Keratinocyte (primary cell): Measurements from ENCODE around the gene GLG1. TPM values are rescaled to one million over a fixed set of nuclear protein-coding genes. Genes with fewer than 3 reads are reported as not detected.
"Not testable (repeated sequence)": the region's sequence is repeated elsewhere in the genome, so short reads cannot be mapped to it uniquely, and the experiment has no call there.

ENCODE experiments used
- DNase-seq: peaks from one replicate; pipeline ENCODE4 v3.0.0-alpha.2; 2011; ENCODE audit warnings: low read depth, missing footprints, low spot score
- FAIRE-seq: peaks from 2 replicates; lab custom pipeline; 2011; peaks lifted over from hg19 to GRCh38; lab: Jason Lieb, UNC
- H2AFZ ChIP-seq: 2 replicates; pipeline ENCODE4 v1.6.0; 2012; ENCODE audit warnings: low read length, control low read depth, inconsistent platforms; ENCODE audit not compliant: control insufficient read depth
- H3K27ac ChIP-seq: 2 replicates; pipeline ENCODE4 v1.5.1; 2011; ENCODE audit warnings: low read length; ENCODE audit not compliant: control insufficient read depth, insufficient read depth
- H3K27me3 ChIP-seq: 3 replicates; pipeline ENCODE4 v1.6.0; 2011; ENCODE audit warnings: low read length; ENCODE audit not compliant: control insufficient read depth, insufficient read depth; ENCODE audit errors: extremely low read depth
- H3K36me3 ChIP-seq, 2 experiments: 2 replicates in 1 of 2; 3 replicates in 1 of 2; pipeline ENCODE4 v1.5.1; 2011; ENCODE audit warnings: low read length in 2 of 2, mild to moderate bottlenecking in 1 of 2; ENCODE audit not compliant: control insufficient read depth in 2 of 2, insufficient read depth in 2 of 2; ENCODE audit errors: extremely low read depth in 1 of 2
- H3K4me1 ChIP-seq: 3 replicates; pipeline ENCODE4 v1.5.1; 2011; ENCODE audit warnings: low read length; ENCODE audit not compliant: control insufficient read depth, insufficient read depth; ENCODE audit errors: extremely low read depth
- H3K4me2 ChIP-seq: 3 replicates; pipeline ENCODE4 v1.6.0; 2011; ENCODE audit warnings: low read depth, low read length; ENCODE audit not compliant: control insufficient read depth, insufficient read depth; ENCODE audit errors: extremely low read depth
- H3K4me3 ChIP-seq, 3 experiments: fragments of 200-600 bp in 1 of 3; sonication (generic) in 1 of 3; 2 replicates in 2 of 3; 3 replicates in 1 of 3; pipeline ENCODE4 v1.5.1; 2011 to 2016; ENCODE audit warnings: low read length in 3 of 3, mild to moderate bottlenecking in 3 of 3, control low read depth in 2 of 3, inconsistent platforms in 1 of 3, low read depth in 1 of 3, mixed read lengths in 1 of 3, mixed run types in 1 of 3, moderate library complexity in 1 of 3; ENCODE audit not compliant: control insufficient read depth in 2 of 3, insufficient read depth in 2 of 3; ENCODE audit errors: extremely low read depth in 1 of 3
- H3K79me2 ChIP-seq: 2 replicates; pipeline ENCODE4 v1.6.0; 2012; ENCODE audit warnings: low read length; ENCODE audit not compliant: control insufficient read depth, insufficient read depth
- H3K9ac ChIP-seq: 3 replicates; pipeline ENCODE4 v1.6.0; 2011; ENCODE audit warnings: low read length; ENCODE audit not compliant: control insufficient read depth, insufficient read depth; ENCODE audit errors: extremely low read depth
- H3K9me1 ChIP-seq: 3 replicates; pipeline ENCODE4 v1.6.0; 2011; ENCODE audit warnings: low read length; ENCODE audit not compliant: control insufficient read depth, insufficient read depth; ENCODE audit errors: extremely low read depth
- H3K9me3 ChIP-seq: 2 replicates; pipeline ENCODE4 v1.5.1; 2012; ENCODE audit warnings: low read depth, low read length; ENCODE audit not compliant: control insufficient read depth
- H4K20me1 ChIP-seq: 3 replicates; pipeline ENCODE4 v1.6.0; 2011; ENCODE audit warnings: low read length; ENCODE audit not compliant: control insufficient read depth, insufficient read depth; ENCODE audit errors: extremely low read depth
- dilution Hi-C: fragments of 300-500 bp; cut with MboI; formaldehyde crosslinking; loops from one replicate; pipeline ENCODE4 v1.7.0; 2020; ENCODE audit warnings: low sequenced_read_pairs; ENCODE audit not compliant: extremely low pct_ligation_motif_present
- polyA plus RNA-seq, 5 experiments: library from polyadenylated mRNA; depleted of rRNA in 3 of 5; stranded (reverse) in 3 of 5; stranded (forward) in 1 of 5; unstranded in 1 of 5; fragments of >200 nt; gene quantifications; 1 replicate in 1 of 5; 2 replicates in 3 of 5; 3 replicates in 1 of 5; pipeline versions ENCODE4 v1.2.1 to v1.2.3, GENCODE V29; 2011 to 2012; ENCODE audit warnings: missing spikeins in 2 of 5, low read depth in 1 of 5, low replicate concordance in 1 of 5

The GLG1 gene
- polyA plus RNA-seq, 1 donor (not counting 4 experiments of a cell fraction or from before 2014, with no cell fraction given) = 63.6 TPM

DNA sequence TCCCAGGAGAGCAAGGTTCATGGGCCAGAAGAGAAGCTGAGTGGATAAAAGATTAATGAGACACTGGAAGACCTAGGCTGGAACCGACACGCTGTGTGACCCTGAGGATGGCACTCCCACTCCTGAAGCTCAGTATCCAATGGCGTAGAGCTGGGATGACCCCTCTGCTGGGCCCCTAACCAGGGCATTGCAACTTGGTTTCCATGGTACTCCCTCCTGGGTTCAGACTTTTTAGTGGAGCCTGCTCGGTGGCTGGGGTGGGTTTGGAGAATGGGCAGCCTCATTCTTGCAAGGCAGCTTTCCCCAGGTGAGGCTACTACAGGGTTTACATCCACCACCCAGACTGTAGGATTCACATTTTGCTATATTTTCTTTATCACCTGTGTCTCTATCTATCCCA is 183.2 kb downstream of the GLG1 start:
- H3K27ac ChIP-seq, H3K27me3 ChIP-seq, H3K4me3 ChIP-seq, dilution Hi-C loops, H3K9ac ChIP-seq, H4K20me1 ChIP-seq, H3K9me1 ChIP-seq, H3K4me2 ChIP-seq, H3K4me1 ChIP-seq, DNase-seq, H3K79me2 ChIP-seq, FAIRE-seq, H3K36me3 ChIP-seq, H2AFZ ChIP-seq, H3K9me3 ChIP-seq: not testable (repeated sequence)

DNA sequence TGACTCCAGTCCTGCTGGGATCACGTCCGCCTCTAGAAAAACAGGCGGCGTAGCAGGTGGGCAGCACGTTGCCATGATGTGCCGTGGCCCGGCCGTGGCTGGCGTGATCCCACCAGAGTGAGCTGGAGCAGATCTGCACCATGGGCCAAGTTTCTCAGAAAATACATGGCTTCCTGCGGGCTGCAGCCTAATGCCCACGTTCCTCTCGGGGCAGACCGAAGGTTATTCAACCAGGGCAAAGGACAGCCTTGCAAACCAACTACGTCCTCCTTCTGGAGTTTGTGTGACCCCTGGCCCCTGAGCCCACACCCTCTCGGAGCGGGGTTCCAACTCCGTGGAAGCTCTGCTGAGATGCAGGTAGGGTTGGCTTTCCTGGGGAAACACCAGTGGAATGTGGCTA is 184.8 kb downstream of the GLG1 start:
- dilution Hi-C loops, H3K9me1 ChIP-seq, H3K27me3 ChIP-seq, H3K79me2 ChIP-seq, H3K36me3 ChIP-seq, H3K4me1 ChIP-seq, H3K9me3 ChIP-seq, H3K4me2 ChIP-seq, H3K9ac ChIP-seq, FAIRE-seq, DNase-seq, H2AFZ ChIP-seq, H3K4me3 ChIP-seq, H3K27ac ChIP-seq, H4K20me1 ChIP-seq: not testable (repeated sequence)

DNA sequence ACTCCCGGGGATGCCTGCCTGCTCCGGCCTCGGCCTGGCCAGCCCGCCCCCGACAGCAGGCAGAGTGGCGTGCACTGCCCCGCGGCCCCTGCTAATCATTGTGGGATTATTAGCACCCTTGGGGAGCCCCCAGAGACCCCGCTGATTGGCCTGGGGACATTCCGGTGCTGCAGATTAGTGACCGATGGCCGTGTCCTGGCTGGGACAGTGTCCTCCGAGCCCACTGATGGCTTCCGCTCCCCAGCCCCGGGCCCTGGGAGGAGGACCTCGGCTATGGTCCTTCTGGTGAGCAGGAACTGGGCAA is 185.5 kb downstream of the GLG1 start:
- FAIRE-seq, dilution Hi-C loops, H3K4me2 ChIP-seq: not testable (repeated sequence)

DNA sequence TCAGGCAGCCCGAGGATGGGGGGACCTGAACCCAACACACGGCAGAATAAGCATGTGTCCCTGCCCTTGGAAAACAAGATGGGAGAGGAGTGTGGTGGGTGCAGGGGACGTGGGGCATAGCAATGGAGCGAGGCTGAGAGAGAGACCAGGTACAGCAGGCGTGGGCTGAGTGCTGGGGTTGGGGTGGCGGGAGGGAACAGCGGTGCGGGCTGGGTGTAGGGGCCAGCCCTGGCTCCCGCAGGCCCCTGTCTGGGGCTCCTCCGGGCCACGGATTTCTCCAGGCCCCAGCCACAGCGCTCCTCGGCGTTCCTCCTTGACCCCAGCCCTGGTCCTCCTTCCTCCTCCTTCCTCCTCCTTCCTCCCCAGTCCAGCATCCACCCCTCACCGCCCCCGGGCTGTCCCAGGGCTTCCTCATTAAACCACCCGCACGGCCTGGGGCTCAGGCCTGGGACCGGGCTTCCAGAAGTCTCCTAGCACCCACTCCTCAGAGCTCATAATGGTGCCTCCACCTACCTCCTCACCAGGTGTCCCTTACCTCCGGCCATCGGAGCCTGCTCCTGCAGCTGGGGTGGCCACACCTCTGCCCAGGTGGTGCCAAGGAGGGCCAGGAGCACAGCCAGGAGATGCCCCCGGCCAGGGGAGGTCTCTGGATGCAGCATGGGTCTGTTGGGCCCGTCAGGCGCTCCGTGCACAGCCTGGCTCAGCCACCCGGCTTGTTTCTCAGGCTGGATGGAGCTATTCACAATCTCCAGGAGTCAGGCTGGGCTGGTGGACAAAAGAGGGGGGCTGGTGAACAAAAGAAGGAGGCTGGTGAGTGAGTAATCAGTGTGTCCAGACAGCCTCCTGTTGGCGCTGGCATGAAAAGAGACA is 186.1 kb downstream of the GLG1 start, which contains the start of gene CLEC18B:
Gene CLEC18B, minus strand, starts transcription at position 867 of the 870 bp plus-strand sequence. Its CDS starts 208 bp downstream, at position 659.
- DNase-seq, H3K9me1 ChIP-seq, H3K36me3 ChIP-seq, FAIRE-seq, H3K4me2 ChIP-seq, H3K27me3 ChIP-seq, dilution Hi-C loops, H3K79me2 ChIP-seq, H3K9ac ChIP-seq, H4K20me1 ChIP-seq, H3K27ac ChIP-seq, H3K4me3 ChIP-seq, H3K4me1 ChIP-seq, H3K9me3 ChIP-seq, H2AFZ ChIP-seq: not testable (repeated sequence)

More for the DNA sequence above, 185.5 kb downstream of the GLG1 start:
- H3K9ac ChIP-seq, H3K4me3 ChIP-seq, H3K9me3 ChIP-seq, DNase-seq, H2AFZ ChIP-seq, H3K9me1 ChIP-seq, H3K36me3 ChIP-seq, H3K27ac ChIP-seq, H3K27me3 ChIP-seq, H4K20me1 ChIP-seq, H3K79me2 ChIP-seq, H3K4me1 ChIP-seq: not testable (repeated sequence)

DNA sequence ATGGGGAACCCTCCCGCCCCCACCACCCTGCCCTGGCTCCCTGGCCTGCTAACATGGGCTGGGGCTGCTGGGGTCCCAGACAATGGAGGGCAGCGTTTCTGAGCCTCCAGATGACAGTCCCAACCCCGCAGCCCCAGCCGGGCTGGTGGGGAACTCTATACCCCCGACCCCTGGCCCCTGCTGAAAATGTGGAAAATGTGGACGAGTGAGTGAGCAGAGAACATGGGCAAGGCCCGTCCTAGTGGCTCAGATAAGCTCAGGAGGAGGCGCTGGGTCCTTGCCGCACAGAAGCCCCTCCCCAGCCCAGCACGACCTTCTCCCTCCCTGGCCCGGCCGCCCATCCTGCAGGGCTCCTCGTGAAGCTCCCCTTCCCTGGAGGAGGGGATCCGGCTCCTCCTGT is 187.1 kb downstream of the GLG1 start:
- FAIRE-seq, dilution Hi-C loops, H3K27ac ChIP-seq, H3K9me1 ChIP-seq, H4K20me1 ChIP-seq, H3K9me3 ChIP-seq, H3K9ac ChIP-seq, H3K36me3 ChIP-seq, H3K4me3 ChIP-seq, DNase-seq, H3K4me2 ChIP-seq, H3K79me2 ChIP-seq, H3K4me1 ChIP-seq, H2AFZ ChIP-seq, H3K27me3 ChIP-seq: not testable (repeated sequence)
